Measurements from ENCODE around the gene CDC40.
"Not testable (repeated sequence)": the region's sequence is repeated elsewhere in the genome, so short reads cannot be mapped to it uniquely, and the experiment has no call there.

DNA sequence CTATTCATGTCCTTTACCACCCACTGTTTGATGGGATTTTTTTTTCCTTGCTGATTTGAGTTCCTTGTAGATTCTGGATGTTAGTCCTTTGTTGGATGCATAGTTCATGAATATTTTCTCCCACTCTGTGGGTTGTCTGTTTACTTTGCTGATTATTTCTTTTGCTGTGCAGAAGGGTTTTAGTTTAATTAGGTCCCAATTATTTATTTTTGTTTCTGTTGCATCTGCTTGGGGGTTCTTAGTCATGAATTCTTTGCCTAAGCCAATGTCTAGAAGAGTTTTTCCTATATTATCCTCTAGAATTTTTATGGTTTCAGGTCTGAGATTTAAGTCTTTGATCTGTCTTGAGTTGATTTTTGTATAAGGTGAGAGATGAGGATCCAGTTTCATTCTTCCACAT is 92.6 kb downstream of the CDC40 start:
- TF ChIP-seq, protein P1, sequence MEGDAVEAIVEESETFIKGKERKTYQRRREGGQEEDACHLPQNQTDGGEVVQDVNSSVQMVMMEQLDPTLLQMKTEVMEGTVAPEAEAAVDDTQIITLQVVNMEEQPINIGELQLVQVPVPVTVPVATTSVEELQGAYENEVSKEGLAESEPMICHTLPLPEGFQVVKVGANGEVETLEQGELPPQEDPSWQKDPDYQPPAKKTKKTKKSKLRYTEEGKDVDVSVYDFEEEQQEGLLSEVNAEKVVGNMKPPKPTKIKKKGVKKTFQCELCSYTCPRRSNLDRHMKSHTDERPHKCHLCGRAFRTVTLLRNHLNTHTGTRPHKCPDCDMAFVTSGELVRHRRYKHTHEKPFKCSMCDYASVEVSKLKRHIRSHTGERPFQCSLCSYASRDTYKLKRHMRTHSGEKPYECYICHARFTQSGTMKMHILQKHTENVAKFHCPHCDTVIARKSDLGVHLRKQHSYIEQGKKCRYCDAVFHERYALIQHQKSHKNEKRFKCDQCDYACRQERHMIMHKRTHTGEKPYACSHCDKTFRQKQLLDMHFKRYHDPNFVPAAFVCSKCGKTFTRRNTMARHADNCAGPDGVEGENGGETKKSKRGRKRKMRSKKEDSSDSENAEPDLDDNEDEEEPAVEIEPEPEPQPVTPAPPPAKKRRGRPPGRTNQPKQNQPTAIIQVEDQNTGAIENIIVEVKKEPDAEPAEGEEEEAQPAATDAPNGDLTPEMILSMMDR (conservative IDR thresholded peaks at IDR 0.05): not testable (repeated sequence)
- not testable (repeated sequence) for TF ChIP-seq ZFX (IDR thresholded peaks at IDR 0.05)

Measured in C4-2B (cell line).